ENCODE data around the gene BSDC1.
"Not testable (repeated sequence)": the region's sequence is repeated elsewhere in the genome, so short reads cannot be mapped to it uniquely, and the experiment has no call there.

Gene BSDC1

DNA sequence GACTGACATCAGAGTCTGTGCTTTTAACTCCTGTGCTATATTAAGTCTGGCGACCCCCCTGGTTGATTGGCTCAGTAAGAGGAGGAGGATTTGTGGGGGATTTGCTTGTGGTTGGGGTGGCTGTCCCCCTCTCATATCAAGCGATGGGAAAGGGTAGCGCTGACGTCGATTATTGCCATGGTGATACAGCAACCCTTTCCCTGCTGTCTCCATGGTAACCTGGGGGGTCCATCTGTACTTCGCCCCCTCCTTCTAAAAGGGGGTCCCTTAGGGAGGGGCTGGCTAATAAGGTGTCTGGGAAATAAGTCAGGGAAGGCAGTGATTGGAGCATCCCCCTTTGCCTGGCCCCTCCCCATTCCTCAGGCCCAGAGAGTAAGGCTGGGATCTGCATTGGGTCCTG is 36.6 kb downstream of the BSDC1 start:
- no peak for DNase-seq (ENCODE audit: low spot score)

DNA sequence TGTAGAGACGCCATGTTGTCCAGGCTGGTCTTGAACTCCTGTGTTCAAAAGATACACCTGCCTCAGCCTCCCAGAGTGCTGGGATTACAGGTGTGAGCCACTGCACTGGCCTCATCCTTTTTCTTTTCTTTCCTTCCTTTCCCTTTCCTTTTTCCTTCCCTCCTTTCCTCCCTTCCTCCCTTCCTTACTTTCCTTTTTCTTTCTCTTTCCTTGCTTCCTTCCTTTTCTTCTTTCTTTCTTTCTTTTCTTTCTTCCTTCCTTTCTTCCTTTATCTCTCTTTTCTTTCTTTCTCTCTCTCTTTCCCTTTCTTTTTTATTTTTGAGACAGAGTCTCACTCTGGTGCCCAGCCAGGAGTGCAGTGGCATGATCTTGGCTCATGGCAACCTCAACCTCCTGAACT is 37.8 kb downstream of the BSDC1 start:
- DNase-seq (ENCODE audit: low spot score) = no peak

DNA sequence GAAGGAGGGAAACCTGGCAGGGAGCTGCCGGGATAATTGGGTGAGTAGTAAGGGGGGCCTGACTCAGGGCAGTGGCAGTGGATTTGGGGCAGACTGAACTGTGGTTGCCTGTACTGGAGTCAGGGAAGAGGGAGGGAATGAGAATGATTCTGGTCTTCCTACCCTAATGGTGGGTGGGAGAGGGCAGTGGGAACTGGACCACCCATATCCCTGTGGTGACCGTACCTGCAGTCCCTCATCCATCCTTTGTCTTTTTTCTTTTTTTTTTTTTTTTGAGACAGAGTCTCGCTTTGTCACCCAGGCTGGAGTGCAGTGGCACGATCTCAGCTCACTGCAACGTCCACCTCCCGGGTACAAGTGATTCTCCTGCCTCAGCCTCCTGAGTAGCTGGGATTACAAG is 38.5 kb downstream of the BSDC1 start:
- DNase-seq (ENCODE audit: low spot score) = not testable (repeated sequence)

DNA sequence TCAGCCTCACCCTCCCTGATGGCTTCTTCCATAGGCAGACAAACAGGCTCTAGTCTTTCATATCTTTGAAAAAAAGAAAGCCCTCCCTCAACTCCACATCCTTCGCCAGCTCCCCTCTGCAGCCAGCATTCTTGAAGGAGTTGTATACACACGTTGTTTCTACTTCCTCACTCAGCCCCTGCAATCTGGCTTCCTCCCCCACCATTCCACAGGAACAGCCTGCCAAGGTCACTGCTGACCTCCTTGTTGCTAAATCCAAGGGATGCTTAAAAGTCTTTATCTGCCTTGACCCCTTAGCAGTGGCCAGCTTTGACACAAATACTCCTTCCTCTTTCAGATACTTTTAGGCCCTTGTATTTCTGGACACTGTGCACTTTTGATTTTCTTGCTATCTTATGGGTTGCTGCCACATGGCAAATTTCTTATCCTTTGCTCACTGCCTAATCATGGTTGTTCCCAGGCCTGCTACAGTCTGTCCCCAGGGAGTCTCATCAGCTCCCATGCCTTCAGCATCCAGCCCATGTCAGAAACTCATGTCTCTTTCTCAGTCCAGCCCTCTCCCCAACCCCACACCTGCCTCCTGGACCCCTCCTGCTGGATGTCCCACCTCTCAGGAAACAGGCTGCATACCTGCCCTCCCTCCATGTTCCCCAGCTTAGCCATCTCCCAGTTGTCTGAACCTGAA is 40.2 kb downstream of the BSDC1 start:
- DNase-seq (ENCODE audit: low spot score) = no peak

DNA sequence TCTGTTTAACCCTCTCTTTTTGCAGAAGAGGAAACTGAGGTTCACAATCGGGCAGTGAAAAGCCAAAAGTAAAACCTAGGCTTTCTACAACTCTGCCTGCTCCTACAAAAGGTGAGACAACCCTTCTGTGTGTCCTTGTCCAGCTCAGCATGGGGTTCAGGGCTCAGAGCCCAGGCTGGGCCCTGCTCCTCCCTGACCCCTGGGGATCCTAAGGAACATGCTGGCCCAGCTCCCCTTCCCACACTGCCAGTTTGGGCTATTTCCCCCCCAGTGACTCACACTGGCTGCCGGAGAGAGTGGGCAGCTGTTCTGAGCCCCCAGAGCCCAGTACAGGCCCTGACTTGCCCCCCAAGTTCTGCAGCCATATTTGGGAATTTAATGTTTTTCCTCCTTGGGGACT is 40.8 kb downstream of the BSDC1 start:
- DNase-seq (ENCODE audit: low spot score) = no peak

DNA sequence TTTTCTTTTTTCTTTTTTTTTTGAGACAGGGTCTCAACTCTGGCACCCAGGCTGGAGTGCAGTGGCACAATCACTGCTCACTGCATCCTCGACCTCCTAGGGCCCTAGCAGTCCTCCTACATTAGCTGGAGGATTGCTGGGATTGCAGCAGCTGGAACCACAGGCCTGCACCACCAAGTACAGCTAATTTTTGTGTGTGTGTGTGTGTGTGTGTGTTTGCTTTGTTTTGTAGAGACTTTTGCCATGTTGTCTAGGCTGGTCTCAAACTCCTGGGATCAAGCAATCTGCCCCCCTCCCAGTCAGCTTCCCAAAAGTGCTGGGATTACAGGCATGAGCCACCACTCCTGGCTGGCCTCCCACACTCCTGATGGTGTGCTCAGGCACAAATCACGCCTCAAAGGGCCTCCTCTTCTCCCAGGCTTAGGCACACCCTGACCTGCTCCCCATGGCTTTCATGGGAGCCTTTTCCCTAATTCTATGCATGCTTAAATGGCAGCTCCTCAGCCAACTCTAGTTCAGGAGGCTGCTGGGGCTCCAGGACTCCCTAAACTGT is 41.3 kb downstream of the BSDC1 start:
- no peak for DNase-seq (ENCODE audit: low spot score)

DNA sequence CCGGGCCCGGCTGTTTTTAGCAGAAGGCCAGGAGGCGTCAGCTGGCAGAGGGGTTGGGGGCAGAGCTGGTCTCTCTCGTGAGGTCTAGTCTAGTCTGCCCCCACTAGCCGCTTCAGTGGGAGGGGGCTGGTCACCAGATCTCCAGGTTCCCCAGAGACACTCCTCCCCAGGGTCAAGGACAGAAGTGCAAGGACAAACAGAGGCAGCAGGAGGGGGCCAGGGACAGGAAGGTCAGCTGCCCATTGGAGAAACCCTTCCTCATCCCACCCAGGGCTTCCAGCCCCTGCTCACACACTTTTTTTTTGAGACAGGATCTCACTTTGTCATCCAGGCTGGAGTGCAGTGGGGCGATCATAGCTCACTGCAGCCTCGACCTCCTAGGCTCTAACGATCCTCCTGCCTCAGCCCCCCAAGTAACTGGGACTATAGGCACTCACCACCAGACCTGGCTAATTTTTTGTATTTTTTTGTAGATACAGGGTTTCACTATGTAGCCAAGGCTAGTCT is 41.9 kb downstream of the BSDC1 start:
- DNase-seq (ENCODE audit: low spot score) = no peak

DNA sequence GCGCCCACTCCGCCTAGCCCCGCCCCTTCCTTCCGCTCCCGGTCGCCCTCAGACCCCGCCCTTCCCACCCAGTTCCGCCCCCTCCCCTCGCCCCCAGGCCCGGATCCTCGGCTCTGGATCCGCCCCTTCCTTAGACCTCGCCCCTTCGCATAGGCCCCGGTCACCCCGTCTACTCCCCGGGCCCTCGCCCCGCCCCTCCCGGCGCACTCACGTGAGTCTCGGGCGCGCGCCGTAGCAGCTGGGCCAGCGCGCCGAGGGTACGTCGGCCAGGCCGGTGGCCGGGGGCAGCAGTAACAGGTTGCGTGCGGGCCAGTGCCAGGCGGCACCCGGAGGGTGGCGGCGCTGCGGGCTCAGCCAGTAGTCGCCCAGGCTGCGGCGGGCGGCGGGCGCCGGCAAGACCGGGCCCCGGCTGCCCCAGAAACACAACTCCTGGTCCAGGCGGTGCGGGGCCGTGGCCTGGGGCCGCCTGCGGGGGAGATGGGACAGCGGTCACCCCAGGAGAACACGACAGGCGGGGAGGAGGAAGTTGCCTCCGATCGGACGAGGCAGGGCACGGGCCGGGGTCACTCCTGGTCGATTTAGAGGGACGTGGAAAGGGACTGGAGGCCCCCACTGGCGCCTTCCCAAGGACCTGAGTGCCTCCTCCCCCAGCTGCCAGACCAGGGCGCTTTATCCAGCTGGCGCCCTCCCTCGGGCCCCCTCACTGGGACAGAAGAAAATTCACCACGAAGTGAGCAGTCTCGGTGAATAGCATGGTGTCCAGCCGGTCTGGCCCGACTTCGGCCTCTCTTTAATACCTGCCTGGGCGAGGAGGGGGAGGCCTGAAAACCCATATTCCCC is 42.6 kb downstream of the BSDC1 start:
- peak; percentile 95 for DNase-seq (ENCODE audit: low spot score)

DNA sequence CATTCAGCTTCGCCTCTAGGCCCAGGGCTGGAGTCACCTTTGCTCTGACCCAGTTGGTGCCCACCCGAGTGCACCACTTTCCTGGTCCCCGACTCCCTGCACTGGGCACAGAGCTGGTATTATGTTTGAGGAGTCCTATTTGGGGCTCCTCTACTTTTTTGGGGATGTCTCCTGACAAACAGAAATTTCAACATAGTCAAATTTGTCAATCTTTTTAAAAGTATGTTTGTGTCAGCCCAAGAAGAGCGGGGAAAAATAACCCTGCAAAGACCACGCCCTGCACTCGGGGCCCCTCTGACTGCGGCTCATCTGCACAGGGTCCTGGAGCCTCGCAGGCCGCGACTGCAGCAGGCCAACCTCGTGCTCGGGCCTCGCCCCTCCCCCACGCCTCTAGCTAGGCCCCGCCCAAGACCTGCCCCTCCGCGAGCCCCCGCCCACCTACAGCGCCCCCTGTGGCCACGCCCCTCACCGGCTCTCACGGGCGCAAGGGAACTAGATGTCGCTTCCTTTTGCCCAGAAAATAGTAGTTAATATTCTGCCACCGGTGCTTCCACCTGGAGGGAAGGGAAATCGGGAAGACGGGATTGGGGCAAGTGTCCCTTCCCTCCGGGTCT is 43.3 kb downstream of the BSDC1 start:
- no peak for DNase-seq (ENCODE audit: low spot score)

DNA sequence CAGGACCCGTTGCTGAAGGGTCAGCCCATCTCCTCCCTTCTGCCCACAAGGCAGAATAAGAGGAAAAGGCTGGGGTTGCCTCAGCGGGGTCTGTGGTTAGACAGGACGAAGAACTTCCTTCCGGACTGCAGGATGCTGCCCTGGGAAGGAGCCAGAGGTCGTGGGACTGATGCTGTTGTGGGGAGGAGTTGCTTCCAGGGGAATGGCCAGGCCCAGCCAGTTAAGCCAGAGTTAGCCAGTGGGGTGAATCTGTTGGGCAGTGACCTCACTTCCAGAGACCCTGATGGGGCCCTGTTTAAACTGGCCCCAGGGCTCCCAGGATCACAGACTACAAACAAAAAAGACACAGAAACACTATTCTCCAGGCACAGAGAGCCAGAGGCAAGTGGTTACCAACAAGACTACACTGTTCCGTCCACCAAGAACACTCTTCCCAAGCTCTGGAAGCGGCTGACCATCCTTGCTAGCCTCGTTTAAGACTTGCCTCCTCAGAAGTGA is 45.0 kb downstream of the BSDC1 start:
- no peak for DNase-seq (ENCODE audit: low spot score)

DNA sequence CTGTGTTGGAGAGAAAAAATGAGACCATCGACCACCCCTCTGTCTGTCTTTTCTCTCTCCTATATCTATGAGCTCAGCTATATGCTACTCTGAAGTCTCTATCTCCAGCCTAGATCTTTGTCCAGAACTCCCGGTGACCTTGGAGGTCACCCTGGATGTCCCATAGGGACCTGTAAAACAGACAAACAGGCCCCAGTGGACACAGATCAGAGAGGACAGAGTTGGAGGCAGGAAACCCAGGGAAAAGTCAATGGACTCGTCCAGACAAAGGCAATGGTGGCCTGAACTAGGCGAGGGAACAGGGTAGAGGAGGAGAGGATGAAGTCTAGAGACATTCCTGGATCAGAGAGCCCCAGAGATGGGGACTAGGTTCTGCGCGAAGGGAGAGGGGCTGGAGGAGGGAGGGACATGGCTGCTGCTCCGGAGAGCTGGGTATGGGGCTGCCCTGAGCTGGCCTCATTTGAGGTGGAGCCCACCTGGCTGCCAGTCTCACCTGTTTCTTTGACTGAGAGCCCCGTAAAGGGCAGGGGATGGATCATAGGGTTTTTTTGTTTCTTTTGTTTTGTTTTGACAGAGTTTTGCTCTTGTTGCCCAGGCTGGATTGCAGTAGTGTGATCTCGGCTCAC is 47.6 kb downstream of the BSDC1 start:
- DNase-seq (ENCODE audit: low spot score) = no peak

DNA sequence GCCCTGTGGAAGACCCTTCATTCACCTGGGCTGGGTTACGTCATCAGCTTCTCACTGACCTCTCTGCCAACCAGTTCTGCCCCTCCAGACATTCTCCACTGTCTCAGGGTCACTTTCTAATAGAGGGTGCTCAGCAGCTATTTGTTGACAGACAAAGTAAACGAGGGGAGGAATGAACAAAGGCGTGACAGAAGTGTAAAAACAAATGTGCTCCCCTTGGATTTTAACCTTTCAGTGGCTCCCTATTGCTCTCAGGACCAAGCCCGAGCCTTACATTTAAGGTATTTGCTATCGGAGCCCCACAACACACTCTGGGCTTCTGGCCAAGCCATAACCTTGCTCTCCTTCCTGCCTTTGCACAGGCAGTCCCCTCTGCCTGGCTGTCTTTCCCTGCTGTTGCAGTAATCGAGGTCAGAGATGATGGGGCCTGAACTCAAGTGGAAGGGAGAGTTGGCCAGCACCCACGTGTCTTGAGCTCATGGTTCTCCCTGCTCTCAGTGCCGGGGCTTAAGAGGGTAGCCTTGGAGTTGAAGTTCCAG is 48.9 kb downstream of the BSDC1 start:
- no peak for DNase-seq (ENCODE audit: low spot score)

DNA sequence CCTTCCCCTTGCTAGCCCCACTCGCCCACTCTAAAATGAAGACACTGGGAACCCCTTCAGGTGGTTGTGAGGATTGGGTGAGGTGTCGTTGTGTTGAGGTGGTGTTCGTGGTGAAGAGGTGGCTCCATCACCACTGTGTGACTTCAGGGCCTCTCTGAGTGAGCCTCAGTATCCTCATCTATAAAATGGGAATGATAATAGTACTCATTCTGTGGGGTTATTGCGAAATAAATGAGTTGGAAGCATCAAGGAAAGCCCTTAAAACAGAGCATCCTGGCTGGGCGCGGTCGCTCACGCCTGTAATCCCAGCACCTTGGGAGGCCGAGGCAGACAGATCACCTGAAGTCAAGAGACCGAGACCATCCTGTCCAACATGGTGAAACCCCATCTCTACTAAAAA is 51.5 kb downstream of the BSDC1 start:
- no peak for DNase-seq (ENCODE audit: low spot score)

DNA sequence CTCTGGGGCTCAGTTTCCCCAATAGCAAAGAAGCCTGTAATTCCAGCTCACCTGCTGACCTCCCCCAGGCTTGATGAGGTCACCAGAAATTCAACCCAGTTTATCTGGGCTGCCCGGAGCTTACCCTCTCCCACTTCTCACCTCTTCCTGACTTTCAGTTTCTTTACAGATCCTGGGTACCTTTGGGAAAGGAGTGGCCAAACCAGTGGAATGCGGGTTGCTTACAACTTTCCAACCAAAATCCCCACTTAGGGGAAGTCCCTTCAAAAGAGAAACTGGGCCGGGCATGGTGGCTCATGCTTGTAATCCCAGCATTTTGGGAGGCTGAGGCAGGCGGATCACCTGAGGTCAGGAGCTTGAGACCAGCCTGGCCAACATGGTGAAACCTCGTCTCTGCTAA is 52.3 kb downstream of the BSDC1 start:
- no peak for DNase-seq (ENCODE audit: low spot score)

DNA sequence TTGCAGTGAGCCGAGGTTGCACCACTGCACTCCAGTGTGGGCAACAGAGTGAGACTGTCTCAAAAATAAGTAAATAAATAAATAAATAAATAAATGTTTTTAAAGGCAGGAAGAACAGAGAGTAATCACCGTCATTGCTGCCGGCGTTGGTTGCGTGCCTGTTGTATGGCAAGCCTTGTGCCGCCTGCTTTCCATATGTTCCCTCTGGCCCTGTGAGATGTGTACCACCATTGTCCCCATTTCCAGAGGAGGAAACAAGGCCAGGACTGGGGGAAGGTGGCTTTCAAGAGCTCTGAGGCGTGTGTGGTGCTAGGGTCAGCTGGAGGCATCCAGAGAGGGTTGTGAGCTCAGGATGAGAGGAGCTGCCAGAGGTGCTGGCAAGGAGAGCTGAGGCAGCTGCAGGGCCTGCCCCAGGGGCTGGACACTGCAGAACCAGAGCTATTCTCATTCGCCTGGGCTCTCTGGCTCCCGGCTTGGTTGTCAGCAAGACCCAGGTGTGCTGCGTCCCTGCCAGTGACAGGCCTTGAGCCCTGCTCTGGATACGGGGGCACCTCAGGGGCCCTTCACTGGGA is 53.0 kb downstream of the BSDC1 start:
- DNase-seq (ENCODE audit: low spot score) = no peak

DNA sequence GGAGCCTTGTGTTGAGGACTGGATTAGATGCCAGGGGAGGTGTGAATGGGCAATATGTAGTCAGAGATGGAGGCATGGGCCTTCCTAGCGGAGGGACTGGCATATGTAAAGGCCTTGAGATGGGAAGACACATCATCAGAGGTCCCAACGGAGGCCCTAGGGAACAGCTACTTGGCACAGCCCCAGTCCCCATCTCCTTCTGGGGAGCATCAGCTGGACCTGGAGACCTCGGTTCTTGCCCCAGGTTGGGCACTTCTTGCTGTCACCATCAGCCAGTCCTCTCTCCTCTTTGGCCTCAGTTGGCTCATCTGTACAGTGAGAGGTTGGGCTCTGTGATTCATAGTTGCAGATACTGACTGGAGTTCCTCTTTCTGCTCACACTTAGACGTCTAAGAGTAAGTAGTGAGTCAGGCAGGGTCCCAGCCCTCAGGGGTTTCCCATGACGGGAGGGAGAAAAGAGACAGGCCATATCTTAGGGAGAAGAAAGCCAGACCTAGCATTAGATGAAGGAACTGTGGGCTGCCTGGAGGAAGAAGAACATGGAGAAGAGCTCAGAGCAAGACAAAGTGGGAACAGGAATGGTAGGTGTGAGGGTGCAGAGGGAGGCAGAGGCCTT is 54.8 kb downstream of the BSDC1 start:
- DNase-seq (ENCODE audit: low spot score) = no peak

DNA sequence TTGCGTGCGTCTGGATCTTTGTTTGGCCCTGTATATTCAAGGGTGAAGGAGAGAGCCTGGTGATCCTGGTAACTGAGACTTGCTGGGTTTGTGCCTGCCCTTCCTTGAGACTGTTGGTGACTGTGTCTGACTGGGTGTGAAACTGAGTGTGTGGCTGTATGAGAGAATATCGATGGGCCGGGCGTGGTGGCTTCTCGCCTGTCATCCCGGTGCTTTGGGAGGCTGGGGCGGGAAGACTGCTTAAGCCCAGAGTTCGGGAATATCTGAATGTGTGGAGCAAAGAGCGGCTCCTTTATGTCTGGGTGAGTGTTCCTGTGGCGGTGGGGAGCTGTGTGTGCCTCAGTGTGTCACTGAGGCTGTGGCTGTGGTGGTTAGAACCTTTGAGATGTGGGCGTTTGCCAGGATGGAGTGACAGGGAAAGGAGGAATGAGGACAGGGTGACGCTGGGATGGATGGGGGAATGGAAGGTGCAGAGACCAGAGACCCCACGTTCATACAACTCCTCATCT is 55.5 kb downstream of the BSDC1 start:
- DNase-seq (ENCODE audit: low spot score) = no peak

DNA sequence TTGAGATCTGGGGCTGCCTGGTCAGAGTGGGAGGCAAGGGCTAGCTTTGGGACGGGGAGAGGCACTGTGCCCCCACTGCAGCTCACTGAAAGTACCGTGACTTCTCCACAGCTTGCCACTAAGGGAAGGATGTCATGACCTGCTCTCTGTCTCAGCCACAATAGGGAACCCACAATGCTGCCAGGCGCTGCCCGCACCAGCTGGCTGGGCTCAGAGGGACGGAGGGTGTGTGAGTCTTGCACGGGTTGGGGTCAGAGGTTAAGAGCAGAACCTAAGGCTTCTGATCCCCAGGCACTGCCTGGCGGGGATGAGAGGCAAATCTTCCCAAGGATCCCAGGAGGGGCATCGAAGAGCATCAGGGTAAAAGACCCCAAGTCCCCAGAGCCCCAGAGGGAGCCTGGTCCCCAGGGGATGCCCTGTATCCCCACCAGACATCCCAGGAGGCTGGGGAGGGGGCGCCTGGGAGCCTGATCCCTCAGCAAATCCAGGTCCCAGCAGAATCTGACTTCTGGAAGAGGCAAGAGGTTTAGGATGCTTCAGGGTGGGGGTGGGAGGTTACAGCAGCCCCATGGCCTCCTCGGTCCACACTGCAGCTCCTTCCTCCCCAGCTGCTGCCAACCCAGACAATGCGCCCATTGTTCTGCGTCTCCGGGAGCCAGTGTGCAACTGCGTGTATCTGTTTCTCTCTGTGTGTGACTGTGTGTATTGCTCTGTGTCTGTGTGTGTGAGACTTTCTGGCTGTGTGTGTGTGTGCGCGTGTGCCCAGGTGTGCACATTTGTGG is 56.2 kb downstream of the BSDC1 start:
- no peak for DNase-seq (ENCODE audit: low spot score)

DNA sequence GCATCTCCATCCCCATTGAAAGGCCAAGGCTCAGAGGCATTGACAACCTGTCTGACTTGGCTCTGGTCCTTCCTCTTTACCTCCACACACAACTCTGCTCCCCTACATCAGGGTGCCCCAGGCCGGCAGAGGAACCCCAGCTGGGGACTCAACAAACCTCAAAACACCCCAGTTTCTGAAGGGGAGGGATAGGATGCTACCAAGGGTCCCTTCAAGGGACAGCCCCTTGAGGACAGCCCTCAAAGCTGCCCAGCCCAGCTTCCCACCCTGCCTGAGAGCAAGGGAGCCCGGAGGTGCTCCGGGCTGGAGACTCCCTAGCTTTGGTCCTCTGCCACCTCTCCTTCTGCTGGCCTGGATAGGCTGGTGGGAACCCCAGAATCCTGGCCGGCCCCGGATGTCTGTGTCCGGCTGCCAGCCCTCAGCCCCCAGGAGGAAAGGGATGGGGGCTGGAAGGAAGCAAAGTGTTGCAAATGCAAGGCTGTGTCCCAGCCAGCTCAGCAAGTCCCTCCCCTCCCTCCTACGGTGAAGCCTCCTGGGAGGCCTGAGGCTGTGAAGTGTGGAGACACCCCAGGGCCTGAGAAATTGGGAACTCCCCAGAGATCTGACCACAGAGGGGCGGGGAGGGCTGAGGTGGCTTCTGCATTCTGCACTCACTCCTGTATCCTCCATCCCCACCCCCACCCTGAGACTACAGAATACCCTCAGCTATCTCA is 57.1 kb downstream of the BSDC1 start:
- DNase-seq (ENCODE audit: low spot score) = no peak
